H9 (cell line): ENCODE results near the gene DOCK2. TPM values are rescaled to one million over a fixed set of nuclear protein-coding genes. Genes with fewer than 3 reads are reported as not detected.

ENCODE experiments used
- DNase-seq: peaks from one replicate; pipeline ENCODE4 v3.0.0-alpha.2; 2017
- H2AFZ ChIP-seq: one replicate; pipeline ENCODE4 v1.6.1; 2013; ENCODE audit warnings: mild to moderate bottlenecking, low read length, control low read depth, moderate library complexity
- H2AK5ac ChIP-seq: 2 replicates; pipeline ENCODE4 v1.6.1; 2013; ENCODE audit warnings: low read length, control low read depth, mixed read lengths; ENCODE audit not compliant: insufficient read length
- H2BK120ac ChIP-seq: one replicate; pipeline ENCODE4 v1.6.1; 2013; ENCODE audit warnings: low read depth, mild to moderate bottlenecking, low read length, control low read depth, inconsistent platforms; ENCODE audit not compliant: poor library complexity, severe bottlenecking
- H2BK12ac ChIP-seq: 2 replicates; pipeline ENCODE4 v1.6.1; 2013; ENCODE audit warnings: low read length, control low read depth, mixed read lengths, low read depth; ENCODE audit not compliant: insufficient read length
- H2BK15ac ChIP-seq: 2 replicates; pipeline ENCODE4 v1.6.1; 2013; ENCODE audit warnings: low read depth, low read length, control low read depth
- H2BK20ac ChIP-seq: one replicate; pipeline ENCODE4 v1.6.1; 2013; ENCODE audit warnings: low read depth, mild to moderate bottlenecking, low read length, control low read depth, inconsistent platforms; ENCODE audit not compliant: poor library complexity, severe bottlenecking
- H2BK5ac ChIP-seq: 2 replicates; pipeline ENCODE4 v1.6.1; 2013; ENCODE audit warnings: low read length, control low read depth, mixed read lengths; ENCODE audit not compliant: insufficient read length
- H3K14ac ChIP-seq: 2 replicates; pipeline ENCODE4 v1.6.1; 2013; ENCODE audit warnings: low read length, control low read depth; ENCODE audit not compliant: insufficient read depth
- H3K18ac ChIP-seq: 2 replicates; pipeline ENCODE4 v1.6.1; 2013; ENCODE audit warnings: low read depth, mild to moderate bottlenecking, mixed read lengths, low read length, control low read depth; ENCODE audit not compliant: insufficient read length
- H3K23ac ChIP-seq: 2 replicates; pipeline ENCODE4 v1.6.1; 2013; ENCODE audit warnings: low read length, control low read depth, mixed read lengths, low read depth; ENCODE audit not compliant: insufficient read length
- H3K23me2 ChIP-seq: 2 replicates; pipeline ENCODE4 v1.6.1; 2013; ENCODE audit warnings: low read depth, mild to moderate bottlenecking, mixed read lengths, low read length, control low read depth; ENCODE audit not compliant: insufficient read length, poor library complexity, severe bottlenecking
- H3K27ac ChIP-seq: 2 replicates; pipeline ENCODE4 v1.5.1; 2013; ENCODE audit warnings: low read length, control low read depth, mixed read lengths, low read depth; ENCODE audit not compliant: insufficient read length
- H3K27me3 ChIP-seq: 2 replicates; pipeline ENCODE4 v1.6.1; 2013; ENCODE audit warnings: low read length, control low read depth, inconsistent platforms; ENCODE audit not compliant: insufficient read depth
- H3K4ac ChIP-seq: 2 replicates; pipeline ENCODE4 v1.6.1; 2013; ENCODE audit warnings: low read depth, mild to moderate bottlenecking, control low read depth, inconsistent platforms, low read length, moderate library complexity
- H3K4me1 ChIP-seq: 2 replicates; pipeline ENCODE4 v1.6.1; 2013; ENCODE audit warnings: low read length, control low read depth, inconsistent platforms; ENCODE audit not compliant: insufficient read depth
- H3K4me2 ChIP-seq: 2 replicates; pipeline ENCODE4 v1.6.1; 2013; ENCODE audit warnings: low read length, control low read depth, mixed read lengths; ENCODE audit not compliant: insufficient read length, insufficient read depth
- H3K56ac ChIP-seq: 2 replicates; pipeline ENCODE4 v1.6.1; 2013; ENCODE audit warnings: low read depth, mild to moderate bottlenecking, mixed read lengths, low read length, control low read depth; ENCODE audit not compliant: insufficient read length
- H3K79me1 ChIP-seq: 2 replicates; pipeline ENCODE4 v1.6.1; 2013; ENCODE audit warnings: low read depth, mild to moderate bottlenecking, moderate library complexity, low read length, control low read depth, inconsistent platforms; ENCODE audit not compliant: insufficient read depth, poor library complexity, severe bottlenecking
- H3K79me2 ChIP-seq: 2 replicates; pipeline ENCODE4 v1.6.1; 2013; ENCODE audit warnings: low read length, control low read depth, inconsistent platforms; ENCODE audit not compliant: insufficient read depth
- H3K9ac ChIP-seq: 2 replicates; pipeline ENCODE4 v1.6.1; 2013; ENCODE audit warnings: low read length, control low read depth, mixed read lengths; ENCODE audit not compliant: insufficient read length; ENCODE audit errors: extremely low read depth
- H3K9me3 ChIP-seq: one replicate; pipeline ENCODE4 v1.6.1; 2013; ENCODE audit warnings: low read depth, low read length, inconsistent platforms; ENCODE audit not compliant: control insufficient read depth
- H3T11ph ChIP-seq: one replicate; pipeline ENCODE4 v1.6.1; 2013; ENCODE audit warnings: mild to moderate bottlenecking, low read length, control low read depth, inconsistent platforms
- H4K20me1 ChIP-seq: one replicate; pipeline ENCODE4 v1.6.1; 2013; ENCODE audit not compliant: control insufficient read depth, insufficient read length, insufficient read depth
- H4K5ac ChIP-seq: 2 replicates; pipeline ENCODE4 v1.6.1; 2013; ENCODE audit warnings: low read depth, mild to moderate bottlenecking, mixed read lengths, low read length, control low read depth; ENCODE audit not compliant: insufficient read length
- H4K8ac ChIP-seq: replicated peaks from 2 replicates; pipeline ENCODE4 v1.6.1; 2013; ENCODE audit warnings: low read length, control low read depth, mixed read lengths, low read depth; ENCODE audit not compliant: insufficient read length
- H4K91ac ChIP-seq: 2 replicates; pipeline ENCODE4 v1.6.1; 2013; ENCODE audit warnings: low read depth, mild to moderate bottlenecking, moderate library complexity, mixed read lengths, low read length, control low read depth; ENCODE audit not compliant: insufficient read length
- H3K27ac Mint-ChIP-seq, 3 experiments: 2 replicates in 2 of 3; 3 replicates in 1 of 3; pipeline ENCODE4 v1.8.0; 2020 to 2021; ENCODE audit warnings: mixed read lengths in 3 of 3, mild to moderate bottlenecking in 1 of 3, moderate library complexity in 1 of 3
- H3K27me3 Mint-ChIP-seq: 2 replicates; pipeline ENCODE4 v1.8.0; 2021; ENCODE audit warnings: low read depth, mild to moderate bottlenecking, moderate library complexity, mixed read lengths
- H3K36me3 Mint-ChIP-seq, 3 experiments: 2 replicates in 2 of 3; 3 replicates in 1 of 3; pipeline ENCODE4 v1.8.0; 2020 to 2021; ENCODE audit warnings: low read depth in 3 of 3, mixed read lengths in 3 of 3; ENCODE audit not compliant: insufficient read depth in 1 of 3
- H3K4me1 Mint-ChIP-seq, 2 experiments: 2 replicates each; pipeline ENCODE4 v1.8.0; 2020; ENCODE audit warnings: mixed read lengths in 2 of 2
- H3K4me3 Mint-ChIP-seq, 2 experiments: 2 replicates in 1 of 2; 3 replicates in 1 of 2; pipeline ENCODE4 v1.8.0; 2020 to 2021; ENCODE audit warnings: mild to moderate bottlenecking in 2 of 2, mixed read lengths in 2 of 2, moderate library complexity in 1 of 2
- H3K9me3 Mint-ChIP-seq, 2 experiments: 2 replicates in 1 of 2; 3 replicates in 1 of 2; pipeline ENCODE4 v1.8.0; 2020; ENCODE audit warnings: mild to moderate bottlenecking in 2 of 2, mixed read lengths in 2 of 2, moderate library complexity in 1 of 2
- CTCF ChIP-seq: fragments of 200-600 bp; sonication (generic); conservative IDR thresholded peaks from 3 replicates; pipeline ENCODE4 v1.8.0; 2021; ENCODE audit warnings: antibody characterized with exemption, mild to moderate bottlenecking
- WGBS: extraction: QIAGEN DNeasy Blood & Tissue Kit; methylation state at CpG from one replicate; pipeline ENCODE4 v1.1.7; 2013; ENCODE audit warnings: missing lambda C conversion rate, low lambda C conversion rate, mixed read lengths; ENCODE audit not compliant: insufficient read length; ENCODE audit errors: extremely low coverage; 5-methylcytosine and 5-hydroxymethylcytosine counted together
- total RNA-seq: library from RNA; stranded (reverse); gene quantifications from 2 replicates; pipeline ENCODE4 v1.2.1, GENCODE V29; 2021

Gene DOCK2
- total RNA-seq, 1 experiment from 2014 or later: 7.8 TPM

GRCh38 chr5:169893571-169893970 lies 256.5 kb downstream of the DOCK2 start:
- no peak overlapping the region for H3K18ac ChIP-seq
- no peak overlapping the region for H3K27ac ChIP-seq
- H3K4ac ChIP-seq: no peak overlapping the region
- TF ChIP-seq CTCF: no peak
- H3K4me2 ChIP-seq: no peak overlapping the region
- Mint-ChIP-seq H3K9me3 (no peaks in the 10 kb centered on the region; a peak in 1 of 5 replicates), H3K4me1 (peaks cover 5 to 8% of the 10 kb centered on the region in 2 experiments; a peak in 1 of 4 replicates), H3K27ac (no peak overlapping the region), H3K27me3 (no peaks in the 10 kb centered on the region; the same call in 1 of the 2 replicates), H3K36me3 (no peaks in the 10 kb centered on the region), H3K4me3 (no peak overlapping the region)
- no peak overlapping the region for H2BK15ac ChIP-seq
- no peak overlapping the region for H2AK5ac ChIP-seq
- no peak overlapping the region for H3K56ac ChIP-seq
- no peaks in the 10 kb centered on the region for H3K27me3 ChIP-seq
- H2BK120ac ChIP-seq: no peak overlapping the region
- no peaks in the 10 kb centered on the region for H3K9me3 ChIP-seq
- DNase-seq: no peak
- no peak overlapping the region for H3K9ac ChIP-seq
- H3K79me2 ChIP-seq: no peaks in the 10 kb centered on the region
- WGBS: no CpG with 5 or more reads among the region's 2 CpGs
- no peak overlapping the region for H2AFZ ChIP-seq
- H2BK12ac ChIP-seq: no peak overlapping the region
- no peak overlapping the region for H3T11ph ChIP-seq
- H2BK20ac ChIP-seq: no peak overlapping the region
- no peak overlapping the region for H3K14ac ChIP-seq
- no peak overlapping the region for H3K23ac ChIP-seq
- no peak overlapping the region for H2BK5ac ChIP-seq
- no peaks in the 10 kb centered on the region for H4K20me1 ChIP-seq
- no peak overlapping the region for H4K5ac ChIP-seq
- no peak overlapping the region for H4K8ac ChIP-seq
- no peaks in the 10 kb centered on the region for H3K23me2 ChIP-seq
- no peaks in the 10 kb centered on the region for H3K4me1 ChIP-seq
- H3K79me1 ChIP-seq: no peaks in the 10 kb centered on the region
- H4K91ac ChIP-seq: no peak overlapping the region
